ENCODE measurements around the gene GFM1.

The GFM1 gene

GRCh38 chr3:158644345-158644908, at the start of gene GFM1:
Gene GFM1 (plus strand): TSS chr3:158644527. CDS start chr3:158644635, 108 bp downstream.
- DNase-seq (ENCODE audit: low read depth) = peak; percentile 71

- DNase-seq (ENCODE audit: low read depth) = no peak
These were observed 43.5 kb upstream of the GFM1 start for GRCh38 chr3:158600787-158601186.

GRCh38 chr3:158602227-158602626, 42.1 kb upstream of the GFM1 start:
- no peak for DNase-seq (ENCODE audit: low read depth)

GRCh38 chr3:158617982-158618875, 26.1 kb upstream of the GFM1 start:
- DNase-seq (ENCODE audit: low read depth) = no peak

GRCh38 chr3:158625881-158626280, 18.4 kb upstream of the GFM1 start:
- DNase-seq (ENCODE audit: low read depth) = no peak

GRCh38 chr3:158631981-158632380, 12.3 kb upstream of the GFM1 start:
- no peak for DNase-seq (ENCODE audit: low read depth)

GRCh38 chr3:158640646-158641045, 3.7 kb upstream of the GFM1 start:
- no peak for DNase-seq (ENCODE audit: low read depth)

- no peak for DNase-seq (ENCODE audit: low read depth)
These were observed 2.3 kb upstream of the GFM1 start for GRCh38 chr3:158642005-158642404.

GRCh38 chr3:158642474-158643210, 1.7 kb upstream of the GFM1 start:
- no peak for DNase-seq (ENCODE audit: low read depth)

GRCh38 chr3:158649791-158650190, 5.5 kb downstream of the GFM1 start:
- no peak for DNase-seq (ENCODE audit: low read depth)

GRCh38 chr3:158651192-158651591, 6.9 kb downstream of the GFM1 start:
- no peak for DNase-seq (ENCODE audit: low read depth)

GRCh38 chr3:158652463-158652862, 8.1 kb downstream of the GFM1 start:
- no peak for DNase-seq (ENCODE audit: low read depth)

- no peak for DNase-seq (ENCODE audit: low read depth)
These were observed 14.6 kb downstream of the GFM1 start for GRCh38 chr3:158658889-158659288.

GRCh38 chr3:158659454-158660237, 15.3 kb downstream of the GFM1 start:
- DNase-seq (ENCODE audit: low read depth) = peak; percentile 25

GRCh38 chr3:158660711-158661110, 16.4 kb downstream of the GFM1 start:
- no peak for DNase-seq (ENCODE audit: low read depth)

GRCh38 chr3:158663246-158663645, 18.9 kb downstream of the GFM1 start:
- no peak for DNase-seq (ENCODE audit: low read depth)

GRCh38 chr3:158663832-158664231, 19.5 kb downstream of the GFM1 start:
- DNase-seq (ENCODE audit: low read depth) = no peak

- DNase-seq (ENCODE audit: low read depth) = no peak
These were observed 22.1 kb downstream of the GFM1 start for GRCh38 chr3:158666416-158666815.

GRCh38 chr3:158668506-158668905, 24.2 kb downstream of the GFM1 start:
- no peak for DNase-seq (ENCODE audit: low read depth)

- no peak for DNase-seq (ENCODE audit: low read depth)
These were observed 27.5 kb downstream of the GFM1 start for GRCh38 chr3:158671821-158672214.

GRCh38 chr3:158672215-158673176, 28.2 kb downstream of the GFM1 start, which contains the start of gene LXN:
Gene LXN (minus strand): TSS chr3:158672648. CDS start chr3:158672478, 170 bp downstream.
- DNase-seq (ENCODE audit: low read depth) = peak; percentile 44

All from stimulated activated CD8-positive, alpha-beta memory T cell treated with anti-CD3 and anti-CD28 coated beads, Interleukin-15, amount 100 ng/mL, for 1 hour (primary cell).